Activated CD8-positive, alpha-beta memory T cell treated with anti-CD3 and anti-CD28 coated beads for 24 hours (primary cell): ENCODE data around the gene TSBP1.

Experiments used
- DNase-seq: peaks from one replicate; pipeline ENCODE4 v3.0.0-alpha.2; 2020

Gene TSBP1, protein sequence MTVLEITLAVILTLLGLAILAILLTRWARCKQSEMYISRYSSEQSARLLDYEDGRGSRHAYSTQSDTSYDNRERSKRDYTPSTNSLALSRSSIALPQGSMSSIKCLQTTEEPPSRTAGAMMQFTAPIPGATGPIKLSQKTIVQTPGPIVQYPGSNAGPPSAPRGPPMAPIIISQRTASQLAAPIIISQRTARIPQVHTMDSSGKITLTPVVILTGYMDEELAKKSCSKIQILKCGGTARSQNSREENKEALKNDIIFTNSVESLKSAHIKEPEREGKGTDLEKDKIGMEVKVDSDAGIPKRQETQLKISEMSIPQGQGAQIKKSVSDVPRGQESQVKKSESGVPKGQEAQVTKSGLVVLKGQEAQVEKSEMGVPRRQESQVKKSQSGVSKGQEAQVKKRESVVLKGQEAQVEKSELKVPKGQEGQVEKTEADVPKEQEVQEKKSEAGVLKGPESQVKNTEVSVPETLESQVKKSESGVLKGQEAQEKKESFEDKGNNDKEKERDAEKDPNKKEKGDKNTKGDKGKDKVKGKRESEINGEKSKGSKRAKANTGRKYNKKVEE

DNA sequence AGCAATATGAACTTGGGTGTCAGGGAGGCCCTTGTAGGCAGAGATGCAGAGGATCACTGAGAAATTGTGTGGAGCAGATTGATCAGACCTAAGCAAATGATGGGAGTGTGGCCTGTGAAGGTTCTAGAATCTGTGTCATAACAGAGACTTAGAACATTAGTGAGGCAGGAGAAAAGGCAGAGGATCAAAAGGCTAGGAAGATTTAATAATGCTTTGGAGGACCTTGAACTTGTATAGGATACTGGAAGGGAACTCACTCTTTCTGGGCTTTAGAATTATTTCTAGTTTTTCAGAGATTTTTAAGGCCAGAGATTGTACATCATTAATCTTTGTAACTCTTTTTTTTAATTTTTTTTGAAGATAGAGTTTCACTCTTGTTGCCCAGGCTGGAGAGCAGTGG lies at the start of gene TSBP1:
Gene TSBP1, minus strand, starts transcription at position 101 of the 400 bp plus-strand sequence. CDS start 197 bp downstream, outside the sequence.
- no peak for DNase-seq

DNA sequence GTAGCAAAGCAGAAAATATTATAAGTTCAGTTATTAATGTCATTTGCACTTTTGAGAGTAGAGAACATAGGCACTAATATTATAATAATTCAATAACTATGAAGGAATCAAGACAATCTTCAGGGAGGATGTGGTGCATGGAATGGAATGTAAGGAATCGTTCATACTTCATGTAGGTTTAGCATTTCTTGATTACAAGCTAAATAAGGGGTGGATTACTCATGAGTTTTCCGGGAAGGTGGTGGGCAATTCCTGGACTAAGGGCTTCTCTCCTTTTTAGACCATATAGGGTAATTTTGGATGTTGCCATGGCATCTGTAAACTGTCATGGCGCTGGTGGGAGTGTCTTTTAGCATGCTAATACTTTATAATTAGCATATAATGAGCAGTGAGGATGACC lies 44.3 kb upstream of the TSBP1 start:
- no peak for DNase-seq

DNA sequence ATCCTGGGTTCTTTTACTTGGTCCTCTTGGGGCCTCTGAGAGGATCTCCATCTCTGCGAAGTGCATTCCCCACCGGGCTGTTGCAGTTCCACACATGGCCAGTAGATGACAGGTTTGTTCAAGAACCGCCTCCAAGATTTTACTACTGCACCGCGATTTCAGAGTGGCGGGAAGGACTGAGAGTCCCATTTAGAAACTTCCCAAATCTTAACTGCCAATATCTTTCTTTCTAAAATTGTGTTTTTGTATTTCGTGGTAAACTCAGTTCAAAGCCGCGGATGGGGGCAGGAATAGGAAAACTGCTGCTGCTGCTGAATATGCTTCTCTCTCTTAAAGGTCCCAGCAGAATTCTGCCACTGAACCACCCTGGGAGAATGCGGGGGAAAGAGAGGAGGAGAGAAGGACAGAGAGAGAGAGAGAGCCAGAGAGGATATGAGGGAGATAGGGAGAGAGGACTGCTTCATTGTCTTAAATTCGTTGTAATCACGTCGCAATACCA lies 43.9 kb upstream of the TSBP1 start:
- DNase-seq, result peak; percentile 90

DNA sequence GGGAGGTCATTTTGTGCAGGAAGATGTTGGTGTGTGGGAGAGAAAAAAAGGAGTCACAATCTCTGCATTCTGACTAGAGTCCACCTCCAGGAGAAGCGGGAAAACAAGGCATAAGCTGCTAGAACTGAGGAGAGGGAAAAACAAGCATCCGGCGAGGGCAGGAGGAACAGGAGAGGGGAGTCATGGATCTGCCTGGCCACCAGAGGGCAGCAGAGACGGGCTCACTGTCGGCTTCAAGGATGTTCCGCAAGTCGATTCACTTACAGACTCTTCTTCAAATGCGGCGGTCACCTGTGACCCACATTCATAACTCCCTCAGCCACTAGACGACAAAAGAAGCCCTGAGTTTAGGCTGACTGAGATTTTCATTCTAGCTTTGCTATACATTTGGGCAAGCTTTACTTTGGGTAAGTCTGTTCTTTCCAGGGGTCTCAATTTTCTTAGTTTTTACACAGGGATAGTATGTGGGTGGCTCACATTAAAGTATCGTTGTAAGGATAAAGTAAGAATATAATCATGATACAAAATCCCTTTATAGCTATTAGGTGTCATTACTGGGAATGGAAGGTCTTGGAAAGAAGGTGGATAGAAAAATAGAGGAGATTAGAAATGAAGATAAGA lies 41.8 kb upstream of the TSBP1 start:
- peak; percentile 93 for DNase-seq

DNA sequence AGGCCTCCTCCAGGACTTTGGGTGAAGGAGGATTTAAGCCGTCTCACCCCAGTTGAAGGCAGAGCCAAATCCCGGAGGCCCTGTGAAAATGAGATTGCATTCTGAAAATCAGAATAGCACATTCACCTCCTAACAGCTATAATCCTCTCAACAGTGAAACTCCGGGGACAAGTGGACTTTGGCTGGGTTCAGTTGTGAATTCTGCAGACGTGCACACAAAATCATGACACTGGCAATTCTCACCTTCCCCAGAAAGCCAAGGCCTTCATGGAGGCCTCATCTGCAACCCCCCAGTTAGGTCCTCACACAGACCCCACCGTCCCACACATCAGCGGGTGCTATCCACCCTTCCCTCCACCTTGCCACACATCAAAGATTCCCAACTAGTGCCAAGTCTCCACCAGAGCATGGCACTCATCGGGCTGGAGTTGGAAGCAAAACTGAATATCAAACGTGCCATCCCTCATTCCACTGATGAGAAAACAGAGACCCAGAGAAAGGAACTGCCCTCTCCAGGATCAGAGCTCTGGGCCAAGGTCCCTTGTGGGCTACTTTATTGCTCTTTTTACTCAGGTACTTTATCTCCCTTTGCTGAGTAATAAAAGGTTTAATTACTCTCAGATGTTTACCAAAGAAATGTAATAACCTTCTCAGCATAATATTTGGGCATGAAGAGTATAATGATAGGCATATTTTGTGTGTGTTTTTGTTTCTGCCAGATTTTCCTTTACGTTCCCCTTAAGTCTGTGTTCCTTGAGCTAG lies 40.0 kb upstream of the TSBP1 start:
- DNase-seq, result no peak

DNA sequence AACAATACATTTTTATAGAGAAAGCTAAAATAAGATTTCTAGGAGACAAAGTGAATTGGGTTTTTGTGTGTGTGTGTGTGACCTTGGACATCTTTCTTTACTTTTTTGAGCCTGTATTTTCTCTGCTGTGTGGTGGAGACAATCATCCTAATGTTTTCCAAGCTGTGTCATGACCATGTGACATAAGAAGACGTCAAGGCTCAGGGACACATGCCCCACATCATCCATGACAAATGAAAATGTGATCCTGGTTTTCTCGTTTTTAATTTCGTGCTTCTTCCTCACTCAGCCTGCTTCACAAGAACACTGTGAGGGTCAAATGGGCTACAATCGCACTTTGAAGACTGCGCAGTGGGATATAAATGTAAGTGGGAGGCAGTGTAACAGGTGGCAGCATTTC lies 39.2 kb upstream of the TSBP1 start:
- DNase-seq, result no peak

DNA sequence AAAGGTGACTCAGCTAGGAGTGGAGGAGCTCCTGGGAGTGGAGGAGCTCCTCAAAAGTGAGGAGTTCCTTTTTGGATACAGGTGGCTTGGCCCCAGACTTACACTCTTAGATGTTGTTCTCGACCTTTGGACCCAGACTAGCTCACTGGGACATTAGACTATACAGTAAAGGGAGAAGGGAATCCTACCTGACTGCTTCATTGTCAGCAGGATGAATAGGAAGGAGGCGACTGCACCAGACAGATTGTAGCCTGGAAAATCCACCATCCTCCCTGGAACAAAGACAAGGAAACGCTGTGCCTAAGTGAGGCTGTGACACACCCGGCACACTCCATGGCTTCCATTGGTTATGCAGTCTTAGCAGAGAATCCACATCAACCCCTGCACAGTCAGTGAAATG lies 35.2 kb upstream of the TSBP1 start, which contains the start of gene BTNL2:
Gene BTNL2, minus strand, starts transcription at position 325 of the 400 bp plus-strand sequence. Its CDS starts 58 bp downstream, at position 267.
- no peak for DNase-seq

DNA sequence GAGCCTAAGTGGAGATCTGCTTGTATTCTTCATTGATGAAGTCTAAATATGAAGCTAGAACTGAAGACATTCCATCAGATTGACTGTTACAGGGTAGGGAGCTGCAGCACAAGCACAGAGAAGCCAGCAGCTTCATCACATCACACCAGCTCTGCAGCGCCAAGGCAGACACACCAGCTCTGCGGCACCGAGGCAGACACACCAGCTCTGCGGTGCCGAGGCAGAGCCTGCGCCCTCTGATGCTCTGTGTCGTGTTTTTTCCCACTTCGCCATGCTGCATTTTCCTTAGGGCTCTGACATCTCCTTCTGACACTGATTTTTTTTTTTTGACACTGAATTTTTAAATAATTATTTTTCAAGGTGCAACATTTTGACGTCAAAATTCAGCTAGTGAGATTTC lies 34.5 kb upstream of the TSBP1 start:
- DNase-seq, result no peak

DNA sequence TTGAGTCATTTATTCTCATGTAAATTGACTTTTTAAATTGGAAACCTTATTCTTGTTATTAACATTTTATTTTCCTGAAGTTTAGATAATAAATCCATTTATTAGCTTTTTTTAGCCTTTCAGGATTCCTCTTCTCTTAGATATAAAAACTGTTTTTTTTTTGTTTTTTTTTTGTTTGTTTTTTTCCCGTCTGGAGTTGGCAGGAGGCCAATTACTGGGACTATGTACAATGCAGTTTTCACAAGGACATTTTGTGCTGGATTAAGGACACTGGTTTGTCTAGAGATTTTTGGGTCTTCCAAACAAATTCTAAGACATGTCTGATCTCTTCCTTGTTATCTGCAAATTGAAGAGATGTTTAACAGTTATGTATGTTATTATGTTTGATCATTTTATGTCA lies 34.0 kb upstream of the TSBP1 start:
- no peak for DNase-seq

DNA sequence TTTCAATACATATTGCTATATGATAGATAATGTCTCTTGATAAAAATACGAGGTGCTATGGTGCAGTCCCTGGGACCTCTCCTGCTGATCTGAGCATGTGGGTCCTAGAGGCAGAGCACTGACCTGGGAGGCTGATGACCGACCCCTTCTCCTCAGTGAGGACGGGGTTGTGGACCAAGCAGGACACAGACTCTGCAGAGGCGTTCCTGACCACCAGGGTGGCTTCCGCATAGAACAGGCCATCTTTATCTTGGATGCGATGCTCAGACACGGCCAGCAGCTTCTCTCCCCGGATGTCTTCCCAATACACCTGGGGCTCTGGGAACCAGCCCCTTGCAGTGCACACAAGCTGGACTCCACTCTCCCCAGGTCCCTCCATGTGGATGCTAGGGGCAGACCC lies 31.1 kb upstream of the TSBP1 start:
- DNase-seq, result no peak

DNA sequence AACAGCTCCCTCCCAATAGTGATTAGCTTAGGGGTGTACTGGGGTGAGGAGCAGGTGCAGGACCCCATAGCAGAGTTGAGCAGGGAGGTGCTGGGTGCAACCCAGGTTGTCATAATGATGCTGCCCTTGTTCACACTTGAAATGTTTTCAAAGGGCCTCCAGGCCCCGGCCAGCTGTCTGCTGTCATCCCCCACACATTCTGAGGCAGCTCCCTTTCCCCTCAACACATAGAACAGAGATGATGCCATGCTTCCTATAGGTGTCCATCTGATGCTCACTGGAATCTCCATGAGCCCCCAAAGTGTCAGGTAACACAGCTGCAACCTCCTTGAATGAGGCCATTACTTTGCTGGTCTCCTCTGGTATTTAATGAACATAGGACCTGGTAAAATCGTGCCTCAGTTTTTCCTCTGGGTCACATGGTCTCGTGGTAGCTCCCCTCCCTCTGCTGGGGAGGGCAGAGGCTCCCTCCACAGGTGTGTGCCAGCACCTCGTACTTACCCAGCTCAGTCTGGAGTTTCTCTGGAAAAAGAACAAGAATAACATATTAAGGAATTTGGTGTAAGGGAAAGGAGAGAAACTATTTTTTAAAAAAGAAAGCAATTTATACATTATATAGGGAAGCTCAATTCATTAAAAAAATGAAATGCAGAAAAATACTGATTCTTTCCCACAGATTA lies 29.7 kb upstream of the TSBP1 start:
- no peak for DNase-seq

DNA sequence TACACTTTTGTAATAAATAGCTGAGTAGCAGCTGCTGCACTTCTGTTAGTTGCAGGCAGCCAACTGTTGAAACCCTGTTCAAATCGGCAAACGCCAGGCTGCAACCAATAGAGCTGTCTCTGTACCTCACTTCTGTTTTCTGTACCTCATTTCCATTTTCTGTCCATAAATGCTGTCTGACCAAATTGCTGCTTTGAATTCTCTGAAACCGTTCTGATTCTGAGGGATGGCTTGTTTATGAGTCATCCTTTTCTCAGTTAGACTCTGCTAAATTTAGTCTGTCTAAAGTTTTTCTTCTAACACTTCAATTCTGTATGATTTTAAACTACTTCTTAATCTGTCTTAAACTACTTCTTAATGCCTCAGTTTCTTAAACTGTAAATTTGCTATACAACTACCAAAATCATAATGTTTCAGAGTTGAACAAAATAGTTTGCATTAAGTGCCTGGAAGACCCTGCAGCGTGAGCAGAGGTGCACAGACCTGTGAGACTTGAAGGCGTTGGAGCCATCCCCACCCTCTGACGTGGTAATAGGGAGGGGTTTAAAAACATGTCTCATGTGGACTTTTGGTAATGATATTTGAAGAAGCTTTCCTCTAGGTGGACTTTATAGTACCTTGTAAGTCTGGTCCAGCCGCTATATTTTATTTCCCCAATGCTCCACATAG lies 25.7 kb upstream of the TSBP1 start:
- DNase-seq, result no peak

DNA sequence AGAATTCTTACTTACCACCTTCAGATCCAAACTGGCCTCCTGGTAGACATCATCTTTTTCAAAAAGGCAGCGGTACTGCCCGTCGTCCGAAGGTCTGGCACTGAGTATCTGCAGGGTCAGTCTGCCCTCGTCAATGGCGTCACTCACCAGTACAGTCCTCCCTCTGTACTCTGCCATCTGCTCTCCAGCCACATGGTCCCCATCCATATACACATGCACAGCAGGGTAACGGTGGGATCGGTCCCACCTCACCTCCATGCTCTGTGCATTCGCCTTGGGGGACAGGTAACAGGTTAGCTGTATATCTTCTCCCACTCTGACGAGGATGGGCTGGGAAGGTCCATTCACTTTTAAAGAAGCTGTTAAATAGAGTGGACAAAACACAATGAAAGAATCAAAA lies 24.3 kb upstream of the TSBP1 start:
- no peak for DNase-seq

DNA sequence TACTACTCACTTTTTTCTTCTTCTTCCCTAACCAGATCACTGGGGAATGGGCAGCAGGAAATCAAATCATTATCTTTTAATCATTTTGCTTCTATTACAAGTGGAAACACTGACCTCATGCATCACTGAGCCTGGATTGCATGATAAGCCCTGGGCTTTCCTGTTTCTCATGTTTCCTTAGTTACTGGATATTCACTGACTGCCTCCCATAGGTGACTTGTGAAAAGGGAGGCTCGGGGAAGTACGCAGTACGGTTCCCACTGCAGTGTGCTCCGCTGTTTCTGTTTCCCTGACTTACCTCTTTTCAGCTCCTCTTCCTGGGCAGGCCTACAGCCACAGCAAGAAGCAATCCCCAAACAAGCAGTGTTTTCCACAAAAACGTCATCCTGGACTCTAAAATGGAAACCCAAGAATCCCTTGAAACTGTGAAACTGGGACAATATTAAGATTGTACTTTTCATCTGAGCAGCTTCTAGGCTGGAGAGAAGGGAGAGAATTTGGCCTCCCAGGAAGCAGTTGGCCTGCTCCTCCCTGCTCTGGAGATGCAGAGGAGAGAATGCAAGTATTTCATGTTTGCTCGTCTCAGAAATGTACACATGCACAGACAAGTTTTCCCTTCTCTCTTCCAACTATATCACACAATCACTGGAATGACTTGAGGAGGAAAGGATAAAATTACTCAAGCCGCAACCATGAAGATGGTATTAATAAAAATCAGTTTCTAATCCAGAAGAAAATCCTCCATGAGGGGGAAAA lies 22.1 kb upstream of the TSBP1 start:
- no peak for DNase-seq

DNA sequence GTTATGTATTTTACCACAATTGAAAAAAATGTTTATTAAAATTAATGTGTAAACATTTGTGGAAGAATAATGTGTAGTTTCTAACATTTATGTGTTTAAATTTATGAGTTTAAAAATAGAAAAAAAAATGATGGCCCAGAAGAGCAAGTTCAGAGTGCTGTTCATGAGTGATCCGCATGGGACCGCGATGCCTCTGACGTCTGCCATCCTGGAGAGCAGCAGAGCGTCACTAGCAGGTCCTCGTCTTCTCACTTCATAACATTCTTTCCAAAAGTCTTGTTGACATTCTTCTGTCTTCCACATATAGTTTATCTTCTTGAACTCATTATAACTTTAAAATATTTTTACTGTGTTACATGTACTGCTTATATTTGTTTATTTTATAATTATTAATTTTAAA lies 19.8 kb upstream of the TSBP1 start:
- DNase-seq, result no peak

DNA sequence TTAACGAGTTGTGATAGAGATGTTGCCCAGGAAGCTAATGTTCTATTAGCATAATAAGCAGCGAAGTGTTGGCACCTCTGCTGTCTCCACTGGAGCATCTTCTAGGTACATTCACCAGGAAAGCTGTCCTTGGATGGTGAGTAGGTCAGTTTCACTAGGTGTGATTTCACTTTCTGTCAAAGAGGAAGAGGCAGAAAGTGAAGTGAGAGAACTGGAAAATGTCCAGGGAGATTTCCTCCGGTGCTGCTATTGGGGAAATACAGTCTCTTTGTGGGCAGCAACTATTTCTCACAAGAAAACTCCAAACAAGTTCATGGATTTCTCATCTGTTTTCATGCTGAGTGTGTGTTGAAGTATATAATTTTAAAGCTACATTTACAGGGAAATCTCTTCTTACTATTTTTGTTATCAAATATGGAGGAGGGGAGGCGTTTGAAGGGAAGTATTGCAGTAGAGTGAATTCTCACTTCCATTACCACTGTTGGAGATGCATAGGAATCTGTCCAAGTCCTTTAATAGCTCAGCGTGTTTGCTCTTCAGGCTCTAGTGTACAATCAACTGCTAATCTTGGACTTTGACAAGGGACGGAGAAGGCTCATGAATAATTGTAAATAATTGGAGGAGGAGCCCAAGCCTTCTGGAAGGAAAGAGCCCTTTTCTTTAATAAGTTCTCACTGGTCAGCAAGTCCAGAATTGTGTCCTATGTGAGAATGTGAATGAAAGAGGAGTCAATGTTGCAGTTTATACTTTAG lies 16.1 kb upstream of the TSBP1 start:
- no peak for DNase-seq

DNA sequence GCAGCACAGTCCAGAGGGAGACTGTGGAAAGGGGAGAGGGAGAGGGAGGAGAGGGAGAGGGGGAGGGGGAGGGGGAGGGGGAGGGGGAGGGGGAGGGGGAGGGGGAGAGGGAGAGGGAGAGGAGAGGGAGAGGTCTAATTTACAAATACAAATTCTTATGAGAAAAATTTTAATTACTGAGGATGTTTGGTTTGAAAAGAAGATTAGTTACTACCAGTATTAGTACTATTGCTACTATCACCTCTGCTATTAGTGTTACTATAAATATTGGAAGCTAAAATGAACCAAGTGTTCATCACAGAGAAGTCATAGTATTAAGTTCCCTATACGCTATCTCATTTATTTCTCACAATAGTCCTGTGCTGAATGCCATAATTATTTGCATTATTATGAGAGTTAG lies 14.3 kb upstream of the TSBP1 start:
- DNase-seq, result no peak

DNA sequence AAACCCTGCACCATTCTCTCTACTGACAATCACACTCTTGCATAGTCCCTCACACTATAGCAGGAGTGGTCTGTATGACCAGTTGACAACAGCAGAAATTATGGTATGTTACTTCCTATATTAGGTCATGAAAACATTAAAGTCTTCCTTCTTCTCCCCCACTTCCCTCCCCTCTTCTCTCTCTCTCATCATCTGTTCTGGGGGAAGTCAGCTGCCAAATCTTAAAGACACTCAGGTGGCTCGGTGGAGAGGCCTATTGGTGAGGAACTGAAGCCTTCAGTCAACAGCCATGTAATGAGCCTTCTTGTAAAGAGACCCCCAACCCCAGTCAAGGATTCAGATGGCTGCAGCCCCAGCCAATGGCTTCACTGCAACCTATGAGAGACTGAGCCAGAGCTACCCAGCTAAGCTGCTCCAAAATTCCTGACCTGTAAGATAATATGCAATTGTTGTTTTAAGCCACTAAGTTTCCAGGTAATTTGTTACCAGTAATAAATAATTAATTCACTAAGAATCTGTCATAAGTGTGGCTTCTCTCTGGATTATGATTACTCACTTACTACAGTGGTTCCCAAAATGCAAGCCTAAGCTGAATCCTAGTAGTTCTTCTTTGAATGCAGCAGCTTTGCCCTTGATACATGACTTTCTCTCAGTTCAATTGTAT lies 11.2 kb upstream of the TSBP1 start:
- DNase-seq, result no peak

DNA sequence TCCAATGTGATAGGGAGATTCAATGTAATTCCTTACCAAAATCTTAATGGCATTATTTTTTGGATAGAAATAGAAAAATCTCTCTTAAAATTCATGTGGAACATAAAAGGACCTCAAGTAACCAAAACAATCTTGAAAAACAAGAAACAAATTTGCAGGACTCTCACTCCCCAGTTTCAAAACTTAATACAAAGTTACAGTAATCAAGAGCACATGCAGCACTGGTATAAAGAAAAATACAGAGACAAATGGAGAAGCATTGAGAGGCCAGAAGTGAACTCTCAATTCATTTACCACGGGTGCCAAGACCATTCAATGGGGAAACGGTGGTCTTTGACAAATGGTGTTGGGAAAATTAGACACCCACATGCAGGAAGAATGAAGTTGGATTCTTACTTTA lies 7.8 kb upstream of the TSBP1 start:
- DNase-seq, result no peak
